T-helper 2 cell (primary cell): ENCODE results near the gene WDR77.

ENCODE experiments used
- DNase-seq, 5 experiments: peaks; one replicate each; pipeline versions ENCODE4 v3.0.0 to v3.0.0-alpha.2; 2012 to 2022

The WDR77 gene

DNA sequence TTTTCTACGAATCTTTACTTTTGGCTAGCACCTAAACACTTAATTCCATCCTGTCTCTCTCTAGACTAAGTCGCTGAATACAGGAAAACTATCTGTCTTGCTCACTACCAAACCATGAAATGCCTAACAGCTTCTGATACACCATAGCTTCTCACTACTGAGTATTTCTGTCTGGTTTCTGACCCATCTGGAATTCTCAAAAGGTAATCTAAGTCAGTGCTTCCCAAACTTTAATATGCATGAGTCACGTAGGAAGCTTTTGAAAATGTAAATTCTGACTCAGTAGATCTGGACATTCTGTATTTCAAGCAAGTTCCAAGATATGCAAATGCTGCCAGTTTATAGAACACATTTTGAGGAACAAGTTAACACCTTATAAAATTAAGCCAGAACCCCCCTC, 12.3 kb downstream of the WDR77 start:
- no peak for DNase-seq

DNA sequence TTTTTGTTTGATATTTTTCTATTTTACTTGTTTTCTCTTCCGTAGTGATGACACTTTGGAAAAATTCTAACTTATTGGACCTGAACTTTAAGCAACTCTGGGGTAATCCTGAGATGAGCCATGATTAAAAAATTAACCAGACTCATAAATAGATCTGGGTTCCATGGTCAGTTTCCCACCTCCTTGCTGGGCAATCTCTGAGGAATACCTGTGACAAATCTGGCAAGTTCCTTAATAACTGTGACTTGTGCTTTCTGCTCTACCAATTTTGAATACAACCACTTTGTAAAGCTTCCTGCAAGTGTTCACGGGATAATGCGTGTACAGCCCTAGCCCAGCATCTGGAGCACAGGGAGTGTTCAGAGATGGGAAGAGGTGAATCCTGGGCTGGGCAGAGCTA, 24.8 kb downstream of the WDR77 start:
- DNase-seq: no peak

DNA sequence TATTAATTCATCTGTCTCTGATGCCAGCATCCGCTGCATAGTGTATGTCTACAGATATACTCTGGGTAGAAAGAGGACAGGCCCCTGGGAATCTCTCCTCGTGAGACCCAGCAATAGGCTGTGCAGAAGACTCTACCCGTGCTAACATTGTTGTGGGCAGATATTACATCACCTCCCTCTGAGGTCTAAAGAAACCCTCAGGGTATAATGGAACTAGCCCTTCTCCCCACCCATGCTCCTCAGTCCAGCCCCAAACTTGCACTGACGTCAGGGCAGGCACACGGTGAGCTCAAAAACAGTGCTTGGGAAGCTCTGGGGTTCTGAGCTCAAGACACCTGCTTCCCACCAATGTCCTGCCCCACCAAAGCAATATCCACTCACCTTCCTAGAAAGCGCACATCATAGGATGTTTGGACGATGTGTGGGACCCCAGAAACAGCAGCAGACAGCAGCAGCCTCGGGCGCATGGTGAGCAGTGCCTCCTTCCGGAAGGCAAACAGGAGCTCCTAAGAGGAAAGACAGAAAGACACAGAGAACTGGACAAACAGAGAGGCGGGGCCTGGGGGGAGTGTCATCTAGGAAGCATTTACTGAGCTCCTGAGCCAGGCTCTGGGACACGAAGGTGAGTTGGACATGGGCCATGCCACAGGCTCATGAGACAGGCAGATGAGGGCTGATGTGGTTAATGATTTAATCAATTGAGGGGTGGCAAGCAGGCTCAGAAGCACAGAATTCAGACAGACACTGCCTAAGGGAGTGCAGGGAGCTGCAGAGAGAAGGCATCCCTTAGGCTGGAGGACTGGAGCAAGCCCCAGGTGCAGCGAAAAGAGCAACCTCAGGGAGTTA, 26.3 kb downstream of the WDR77 start:
- no peak for DNase-seq

DNA sequence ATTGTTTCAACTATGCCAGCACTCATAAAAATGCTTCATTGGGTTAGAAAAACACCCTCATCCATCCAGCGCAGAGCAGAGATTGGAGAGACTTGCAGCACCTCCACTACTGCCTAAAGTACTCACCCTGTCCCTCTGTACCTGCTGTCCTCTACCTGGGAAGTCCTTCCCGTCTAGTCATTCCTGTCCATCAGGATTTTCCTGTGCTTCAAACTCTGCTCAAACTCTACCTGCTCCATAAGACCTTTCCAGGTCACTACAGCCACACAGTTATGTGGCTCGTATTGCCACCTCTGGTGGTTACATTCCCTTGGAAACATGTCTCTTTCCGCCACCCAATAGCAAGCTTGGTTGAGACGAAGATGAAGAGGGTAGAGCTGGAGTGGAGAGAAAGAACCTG, 28.7 kb downstream of the WDR77 start:
- DNase-seq: no peak

DNA sequence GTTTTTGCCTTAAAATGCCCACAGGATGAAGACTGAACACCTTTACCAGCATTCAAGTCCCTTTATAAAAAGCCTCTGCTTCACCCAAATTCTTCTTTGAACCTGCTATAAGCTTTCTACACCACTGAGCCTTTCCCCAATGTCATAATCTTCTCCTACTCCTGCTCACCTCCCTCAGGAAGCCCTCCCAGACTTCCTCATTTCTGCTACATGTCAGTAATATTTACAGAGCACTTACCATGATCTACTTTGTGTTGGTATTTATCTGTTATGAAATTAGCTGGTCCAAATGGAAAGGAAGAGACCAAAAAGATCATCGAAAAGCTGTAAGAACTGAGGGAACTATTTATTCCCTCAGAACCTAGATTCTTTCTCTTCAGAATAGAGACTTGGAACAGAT, 30.0 kb downstream of the WDR77 start:
- no peak for DNase-seq

DNA sequence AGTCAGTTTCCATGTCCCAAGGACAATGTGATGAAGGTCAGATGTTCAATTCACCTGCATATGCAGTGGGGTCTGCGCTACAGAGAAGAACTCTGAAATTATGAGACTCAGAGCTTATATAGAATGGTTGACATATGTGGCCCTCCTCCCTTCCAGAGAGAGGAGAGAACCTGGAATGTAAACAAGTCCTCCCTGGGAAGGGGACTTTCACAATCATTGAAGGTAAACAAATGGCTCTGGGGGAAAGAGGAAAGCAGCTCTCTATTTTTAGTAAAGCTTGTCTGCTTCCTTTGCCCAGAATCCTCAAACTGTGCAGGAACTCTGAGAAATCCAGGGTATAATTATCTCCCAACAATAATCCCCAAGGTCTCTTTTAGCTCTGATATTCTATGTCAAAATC, 31.3 kb downstream of the WDR77 start:
- no peak for DNase-seq

DNA sequence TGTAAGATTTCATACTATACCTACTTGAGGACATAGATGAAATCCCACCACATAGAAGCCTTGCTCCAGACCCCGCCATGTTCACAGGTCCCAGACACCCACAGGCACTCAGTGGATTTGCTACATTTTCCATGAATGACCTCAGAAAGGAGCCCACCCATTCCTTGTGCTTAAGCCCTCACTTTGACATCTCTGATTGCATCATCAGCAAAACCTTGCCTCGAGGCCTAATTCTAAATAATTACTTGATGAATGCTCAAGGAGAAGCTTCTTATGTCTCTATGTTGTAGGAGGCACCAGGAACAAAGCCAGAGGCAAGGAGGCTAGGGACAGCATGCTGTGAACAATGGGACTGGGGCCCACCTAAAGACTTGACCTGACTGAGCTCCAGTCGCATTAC, 33.6 kb downstream of the WDR77 start:
- DNase-seq: no peak

DNA sequence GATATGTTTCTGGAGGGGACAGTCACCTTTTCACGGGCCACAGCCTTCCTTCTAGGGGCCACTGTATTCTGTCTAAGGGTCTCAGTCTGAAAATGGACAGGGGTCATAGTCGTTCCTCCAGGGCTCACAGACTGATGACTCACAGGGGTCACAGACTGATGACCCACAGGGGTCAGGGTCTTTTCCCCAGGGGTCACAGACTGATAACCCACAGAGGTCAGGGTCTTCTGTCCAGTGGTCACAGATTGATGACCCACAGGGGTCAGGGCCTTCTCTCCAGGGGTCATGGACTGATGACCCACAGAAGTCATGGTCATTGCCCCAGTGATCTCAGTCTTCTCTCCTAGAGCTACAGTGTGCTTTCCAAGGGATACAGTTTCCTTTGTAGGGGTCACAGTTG, 34.3 kb downstream of the WDR77 start:
- DNase-seq: no peak

DNA sequence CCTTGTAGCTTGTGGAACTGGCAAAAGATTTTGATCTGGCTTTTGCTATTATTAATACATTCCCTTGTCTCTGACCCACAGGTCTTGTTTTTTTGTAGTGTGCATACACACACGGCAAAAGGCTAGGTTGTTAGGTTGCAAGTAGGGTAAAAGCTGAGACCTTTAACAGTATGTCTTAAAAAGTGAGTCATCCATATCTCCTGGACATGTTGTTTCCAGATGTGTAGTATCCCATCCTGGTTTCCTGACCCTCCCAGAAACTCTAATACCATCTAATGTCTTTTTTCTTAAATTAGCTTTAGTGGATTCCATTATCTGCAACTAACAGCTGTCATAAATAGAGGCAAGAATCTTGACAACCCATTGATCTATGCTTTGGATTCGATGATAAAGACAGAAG, 36.2 kb downstream of the WDR77 start:
- no peak for DNase-seq

DNA sequence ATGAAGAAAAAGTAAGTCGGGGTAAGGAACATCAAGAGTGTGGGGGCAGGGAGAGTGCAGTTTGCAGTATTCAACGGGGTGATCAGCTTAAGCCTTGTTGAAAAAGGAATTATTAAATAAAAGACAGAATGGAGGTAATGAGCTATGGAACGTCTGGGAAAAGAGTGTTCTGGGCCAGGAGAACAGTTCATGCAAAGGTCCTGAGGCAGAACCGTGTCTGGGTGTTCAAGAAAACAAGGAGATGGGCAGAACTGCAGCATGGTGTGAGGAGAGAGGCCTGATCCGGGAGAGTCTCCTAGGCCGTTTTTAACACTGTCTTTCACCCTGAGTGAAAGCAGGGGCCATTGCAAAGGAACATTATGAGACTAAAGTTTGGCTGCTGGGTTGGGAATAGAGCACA, 41.8 kb downstream of the WDR77 start:
- no peak for DNase-seq

DNA sequence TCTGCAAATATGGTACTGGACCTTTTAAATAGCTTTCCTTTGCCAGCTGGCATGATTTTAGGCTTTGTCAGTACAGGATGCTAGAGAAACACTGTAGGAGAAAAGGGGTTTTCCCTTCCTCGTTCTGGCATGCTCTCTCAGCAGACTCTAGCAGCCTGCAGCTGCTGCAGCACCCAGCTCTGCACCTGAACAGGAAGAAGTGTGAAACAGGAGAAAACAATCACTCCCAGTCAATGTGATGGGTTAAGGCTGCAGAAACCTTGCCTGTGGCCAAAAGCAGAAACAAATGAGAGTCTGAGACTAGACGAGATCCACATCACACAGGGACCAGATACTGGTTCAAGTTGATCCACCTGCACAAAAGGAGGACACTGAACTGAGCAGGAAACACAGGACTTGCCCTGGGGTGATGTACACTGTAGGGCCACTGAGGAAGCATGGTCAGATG, 42.7 kb downstream of the WDR77 start:
- peak in 3 of 5 experiments; percentile 15 to 85 (median 25) for DNase-seq

DNA sequence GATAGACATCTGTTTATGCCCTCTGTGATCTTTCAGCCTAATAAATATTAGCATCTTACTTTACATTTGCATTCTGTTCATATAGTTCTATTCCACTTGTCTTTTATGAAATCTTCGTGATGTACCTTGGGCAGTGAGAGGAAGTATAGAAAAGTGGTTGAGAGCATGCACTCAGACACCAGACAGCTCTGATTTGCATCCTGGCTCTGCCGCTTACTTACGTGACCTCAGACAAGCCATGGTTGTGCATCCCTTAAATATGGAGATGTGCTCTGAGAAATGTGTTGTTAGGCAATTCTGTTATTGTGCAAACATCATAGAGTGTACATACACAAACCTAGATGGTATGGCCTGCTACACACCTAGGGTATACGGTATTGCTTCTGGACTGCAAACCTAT, 44.5 kb downstream of the WDR77 start:
- DNase-seq: no peak

DNA sequence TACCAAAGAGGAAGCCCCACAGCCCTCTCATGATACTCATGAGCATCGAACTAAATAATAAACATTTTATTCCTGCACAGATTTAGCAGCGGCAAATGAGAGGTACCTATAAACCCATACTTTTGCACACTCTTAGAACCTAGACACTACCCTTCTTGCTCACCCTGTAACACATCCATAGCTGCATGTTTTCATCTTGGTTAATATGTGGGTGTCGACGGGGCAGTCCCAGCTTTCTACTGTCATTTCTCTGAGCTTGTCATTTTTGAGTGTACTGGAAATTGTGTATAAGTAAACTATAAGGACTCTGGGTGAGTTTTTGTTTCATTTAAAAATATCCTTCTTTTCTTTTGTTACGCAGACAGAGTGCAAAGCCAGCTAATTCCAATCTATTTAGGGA, 47.0 kb downstream of the WDR77 start:
- peak in 1 of 5 experiments; percentile 13 for DNase-seq

DNA sequence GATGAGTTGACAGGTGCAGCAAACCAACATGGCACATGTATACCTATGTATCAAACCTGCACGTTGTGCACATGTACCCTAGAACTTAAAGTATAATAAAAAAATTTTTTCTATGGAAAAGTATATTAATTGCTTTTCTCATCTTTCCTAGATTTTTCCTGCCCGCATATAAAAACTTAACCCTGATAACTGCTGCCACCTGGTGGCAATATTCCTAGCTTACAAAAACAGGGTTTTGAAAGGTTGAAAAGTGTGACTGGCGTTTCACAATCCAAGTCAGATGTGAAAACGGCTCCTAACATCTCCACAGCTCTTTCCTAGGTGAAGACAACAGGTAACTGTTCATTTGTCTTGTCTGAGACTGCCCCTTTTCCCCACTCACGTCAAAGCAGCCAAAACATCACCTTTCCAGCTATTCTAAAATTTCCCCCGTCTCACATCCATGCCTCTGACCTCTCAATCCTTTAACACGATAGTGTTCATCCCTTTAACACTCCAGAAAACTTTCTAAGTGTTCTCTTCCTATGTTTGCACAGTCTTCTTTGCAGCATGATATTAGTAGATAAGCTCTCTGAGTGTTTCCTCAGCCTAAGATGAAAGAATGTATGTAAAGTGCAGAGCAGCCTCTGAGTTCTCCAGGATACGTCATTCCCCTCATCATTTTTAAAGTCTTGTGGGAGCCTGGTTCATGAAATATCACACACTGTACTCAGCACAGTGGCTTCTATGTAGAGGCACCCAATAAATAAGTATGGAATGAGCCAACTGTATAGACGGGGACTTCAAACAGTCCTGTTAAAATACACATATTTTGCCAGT, 49.1 kb downstream of the WDR77 start:
- DNase-seq: peak in 1 of 5 experiments; percentile 45

DNA sequence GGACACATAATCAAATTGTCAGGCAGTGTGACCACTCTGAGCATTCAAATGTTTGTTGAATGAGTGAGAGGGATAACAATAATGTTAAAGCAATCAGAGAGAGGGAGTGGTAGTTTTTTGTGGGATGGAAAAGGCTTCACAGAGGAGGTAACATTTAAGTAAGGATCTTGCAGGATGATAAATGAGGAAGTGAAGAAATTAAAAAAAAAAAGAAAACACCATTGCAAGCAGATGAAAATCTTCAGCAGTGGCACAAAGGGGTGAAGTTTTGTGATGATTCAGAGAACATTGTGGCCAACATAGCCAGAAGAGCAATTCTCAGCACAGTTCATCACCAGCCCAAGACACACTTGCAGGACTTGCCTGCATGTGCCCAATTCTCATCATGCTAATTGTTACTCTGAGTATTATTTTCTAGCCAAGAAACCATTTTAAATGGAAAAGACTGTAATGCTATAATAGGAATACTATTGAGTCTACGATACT, 56.6 kb downstream of the WDR77 start:
- DNase-seq: no peak

DNA sequence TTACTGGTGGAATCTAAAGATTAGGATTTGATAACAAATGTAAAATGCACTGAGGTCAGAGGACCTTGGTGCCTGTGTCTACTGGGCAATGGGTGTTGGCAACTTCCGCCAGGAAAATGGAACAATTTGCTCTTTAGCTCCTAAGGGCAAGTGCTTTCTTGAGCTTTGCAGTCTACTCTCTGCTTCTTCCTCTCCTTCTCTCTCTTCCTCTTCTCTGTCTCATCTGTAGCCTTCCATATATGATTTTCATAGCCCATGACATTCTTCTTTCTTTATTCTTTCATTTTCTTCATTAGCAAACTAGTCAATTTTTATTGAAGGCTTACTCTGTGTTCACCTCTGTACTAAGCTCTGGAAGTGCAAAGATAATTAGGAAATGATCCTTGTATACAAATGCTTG, 57.0 kb downstream of the WDR77 start:
- no peak for DNase-seq
